Epithelial cell of proximal tubule (primary cell): ENCODE results near the gene MCRIP2. TPM values are rescaled to one million over a fixed set of nuclear protein-coding genes. Genes with fewer than 3 reads are reported as not detected.

Experiments used
- DNase-seq: peaks from one replicate; pipeline ENCODE4 v3.0.0-alpha.2; 2011; ENCODE audit warnings: low read depth
- H3K4me3 ChIP-seq: 2 replicates; pipeline ENCODE4 v1.5.1; 2011; ENCODE audit warnings: low read depth, mild to moderate bottlenecking, low read length
- total RNA-seq: library from RNA; depleted of rRNA; stranded (reverse); fragments of >200 nt; gene quantifications from 2 replicates; pipeline ENCODE4 v1.2.3, GENCODE V29; 2015
- TF ChIP-seq, protein P1 (sequence below): conservative IDR thresholded peaks from 2 replicates; pipeline ENCODE4 v1.5.1; 2012; ENCODE audit warnings: low read depth, mild to moderate bottlenecking, low read length

The MCRIP2 gene
- total RNA-seq, 1 donor from 2014 or later: 70.3 TPM

DNA sequence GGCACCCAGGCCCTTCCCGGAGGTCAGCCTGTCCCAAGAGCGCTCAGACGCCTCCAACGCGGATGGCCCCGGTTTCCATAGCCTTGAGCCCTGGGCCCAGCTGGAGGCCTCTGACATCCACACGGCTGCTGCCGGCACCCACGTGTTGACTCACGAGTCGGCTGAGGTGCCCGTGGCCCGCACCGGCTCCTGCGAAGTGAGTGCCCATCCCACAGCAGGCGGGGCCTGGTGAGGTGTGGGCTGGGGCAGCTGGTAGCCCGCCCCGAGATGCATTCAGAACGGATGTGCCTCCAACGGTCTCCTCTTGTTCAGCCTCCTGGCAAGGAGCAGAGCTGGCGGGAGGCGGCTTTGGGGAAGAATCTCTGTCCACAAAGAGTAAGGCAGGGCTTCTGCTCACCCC, 10.2 kb downstream of the MCRIP2 start:
- no peak for DNase-seq

DNA sequence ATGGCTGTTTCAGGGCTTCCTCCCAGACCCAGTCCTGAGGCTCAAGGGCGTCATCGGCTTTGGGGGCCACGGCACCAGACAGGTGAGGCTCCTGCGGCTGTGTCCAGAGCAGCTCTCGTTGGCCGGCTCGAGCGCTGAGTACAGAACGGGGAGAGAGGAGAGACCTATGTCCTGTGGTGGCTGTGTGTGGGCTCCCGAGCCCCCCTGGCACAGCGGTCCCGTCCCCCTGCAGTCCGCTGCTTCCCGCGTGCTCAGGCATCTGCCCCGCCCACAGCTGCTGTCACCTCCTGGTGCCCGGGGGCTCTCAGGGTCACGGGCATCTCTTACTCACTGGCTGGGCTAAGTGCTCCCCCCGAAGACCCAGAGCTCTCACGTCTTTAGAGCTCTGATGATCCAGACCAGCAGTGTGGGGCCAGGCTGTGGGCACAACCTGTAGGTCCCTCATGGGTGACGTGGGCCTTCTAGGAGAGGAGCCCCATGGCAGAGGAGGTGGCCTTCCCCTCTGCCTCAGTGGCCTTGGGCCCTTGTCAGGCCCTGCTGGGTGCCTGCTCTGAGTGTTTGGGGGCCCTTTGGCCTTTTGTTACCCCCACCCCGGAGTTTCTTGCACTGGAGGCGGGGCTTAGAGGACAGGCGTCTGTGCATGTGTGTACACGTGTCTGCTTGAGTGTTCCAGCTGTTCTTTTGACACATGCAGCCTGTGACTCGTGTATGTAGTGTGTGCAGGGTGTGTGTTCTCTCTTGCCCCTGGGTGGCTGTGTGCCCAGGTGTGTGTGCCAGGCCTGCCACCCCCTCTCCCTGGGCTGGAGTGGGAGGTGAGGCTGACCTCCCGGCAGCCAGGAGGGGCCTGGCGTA, 11.1 kb downstream of the MCRIP2 start:
- no peak overlapping the region for H3K4me3 ChIP-seq
- TF ChIP-seq, protein P1, sequence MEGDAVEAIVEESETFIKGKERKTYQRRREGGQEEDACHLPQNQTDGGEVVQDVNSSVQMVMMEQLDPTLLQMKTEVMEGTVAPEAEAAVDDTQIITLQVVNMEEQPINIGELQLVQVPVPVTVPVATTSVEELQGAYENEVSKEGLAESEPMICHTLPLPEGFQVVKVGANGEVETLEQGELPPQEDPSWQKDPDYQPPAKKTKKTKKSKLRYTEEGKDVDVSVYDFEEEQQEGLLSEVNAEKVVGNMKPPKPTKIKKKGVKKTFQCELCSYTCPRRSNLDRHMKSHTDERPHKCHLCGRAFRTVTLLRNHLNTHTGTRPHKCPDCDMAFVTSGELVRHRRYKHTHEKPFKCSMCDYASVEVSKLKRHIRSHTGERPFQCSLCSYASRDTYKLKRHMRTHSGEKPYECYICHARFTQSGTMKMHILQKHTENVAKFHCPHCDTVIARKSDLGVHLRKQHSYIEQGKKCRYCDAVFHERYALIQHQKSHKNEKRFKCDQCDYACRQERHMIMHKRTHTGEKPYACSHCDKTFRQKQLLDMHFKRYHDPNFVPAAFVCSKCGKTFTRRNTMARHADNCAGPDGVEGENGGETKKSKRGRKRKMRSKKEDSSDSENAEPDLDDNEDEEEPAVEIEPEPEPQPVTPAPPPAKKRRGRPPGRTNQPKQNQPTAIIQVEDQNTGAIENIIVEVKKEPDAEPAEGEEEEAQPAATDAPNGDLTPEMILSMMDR: no peak
- no peak for DNase-seq

More for the DNA sequence above, 10.2 kb downstream of the MCRIP2 start:
- TF ChIP-seq, protein P1: no peak
- no peak overlapping the region for H3K4me3 ChIP-seq

DNA sequence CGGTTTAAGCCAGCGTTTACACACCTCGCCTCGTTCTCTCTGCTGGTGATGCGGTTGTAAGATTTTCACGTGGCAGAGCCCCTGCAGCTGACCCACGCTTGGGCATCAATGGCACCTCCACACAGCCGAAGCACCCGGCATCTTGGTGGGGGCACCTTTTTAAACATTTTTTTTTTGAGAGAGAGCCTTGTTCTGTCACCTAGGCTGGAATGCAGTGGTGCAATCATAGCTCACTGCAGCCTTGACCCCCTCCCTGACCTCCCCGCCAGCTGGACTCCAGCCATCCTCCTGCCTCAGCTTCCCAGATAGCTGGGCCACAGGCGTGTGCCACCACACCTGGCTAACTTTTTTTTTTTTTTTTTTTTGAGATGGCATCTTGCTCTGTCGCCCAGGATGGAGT, 12.4 kb downstream of the MCRIP2 start:
- TF ChIP-seq, protein P1: no peak
- no peak overlapping the region for H3K4me3 ChIP-seq
- no peak for DNase-seq

DNA sequence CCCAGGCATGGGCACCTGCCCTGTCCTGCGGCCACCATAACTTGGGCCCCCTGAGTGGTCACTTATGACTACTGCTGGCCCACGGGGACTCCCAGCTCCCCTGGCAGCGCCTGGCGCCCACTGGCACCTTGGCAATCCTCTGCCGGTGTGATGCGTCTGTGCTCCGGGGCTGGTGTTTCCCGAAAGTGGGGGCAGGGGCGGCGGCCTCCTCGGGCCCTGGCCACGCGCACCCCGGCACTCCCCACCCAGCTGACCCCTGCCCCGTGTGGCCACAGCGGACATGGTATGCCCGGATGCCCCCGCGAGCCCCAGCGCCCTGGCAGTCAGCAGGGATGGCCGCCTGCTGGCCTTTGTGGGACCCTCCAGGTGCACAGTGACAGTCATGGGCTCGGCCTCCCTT, 15.9 kb downstream of the MCRIP2 start:
- TF ChIP-seq, protein P1: no peak
- no peak for DNase-seq

DNA sequence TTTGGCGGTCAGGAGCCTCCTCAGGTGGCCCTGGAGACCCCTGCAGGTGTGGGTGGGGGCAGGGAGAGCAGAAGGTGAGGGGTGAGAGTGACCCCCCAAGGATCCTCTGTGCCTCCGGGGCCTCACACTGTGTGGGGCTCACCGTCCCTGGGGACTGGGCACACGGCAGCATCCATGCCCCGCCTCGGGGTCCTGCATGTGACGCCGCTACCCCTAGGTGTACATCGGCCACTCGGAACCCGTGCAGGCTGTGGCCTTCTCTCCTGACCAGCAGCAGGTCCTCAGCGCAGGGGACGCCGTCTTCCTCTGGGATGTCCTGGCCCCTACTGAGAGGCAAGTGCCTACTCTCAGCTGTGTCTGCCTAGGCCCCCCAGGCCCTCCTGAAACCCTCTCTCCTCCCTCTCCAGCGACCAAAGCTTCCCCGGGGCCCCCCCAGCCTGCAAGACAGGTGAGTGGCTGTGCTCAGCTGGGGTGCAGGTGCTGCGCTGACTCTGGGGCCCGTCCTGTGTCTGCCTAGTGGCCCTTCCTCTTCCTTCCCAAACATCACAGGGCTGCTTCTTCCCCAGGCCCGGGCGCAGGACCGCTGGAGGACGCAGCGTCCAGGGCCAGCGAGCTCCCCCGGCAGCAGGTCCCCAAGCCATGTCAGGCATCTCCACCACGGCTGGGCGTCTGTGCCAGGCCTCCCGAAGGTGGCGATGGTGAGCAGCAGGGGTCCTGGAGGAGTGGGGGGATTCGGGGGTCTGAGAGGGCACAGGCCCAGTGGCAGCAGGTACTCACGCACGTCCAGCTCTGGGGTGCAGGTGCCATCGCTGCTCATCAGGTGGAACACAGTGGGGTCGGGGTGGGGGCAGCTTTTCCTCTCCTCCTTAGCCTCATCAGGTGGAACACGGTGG, 17.3 kb downstream of the MCRIP2 start:
- no peak for DNase-seq
- no peak overlapping the region for H3K4me3 ChIP-seq
- TF ChIP-seq, protein P1: peak; percentile 20

More for the DNA sequence above, 15.9 kb downstream of the MCRIP2 start:
- no peak overlapping the region for H3K4me3 ChIP-seq

DNA sequence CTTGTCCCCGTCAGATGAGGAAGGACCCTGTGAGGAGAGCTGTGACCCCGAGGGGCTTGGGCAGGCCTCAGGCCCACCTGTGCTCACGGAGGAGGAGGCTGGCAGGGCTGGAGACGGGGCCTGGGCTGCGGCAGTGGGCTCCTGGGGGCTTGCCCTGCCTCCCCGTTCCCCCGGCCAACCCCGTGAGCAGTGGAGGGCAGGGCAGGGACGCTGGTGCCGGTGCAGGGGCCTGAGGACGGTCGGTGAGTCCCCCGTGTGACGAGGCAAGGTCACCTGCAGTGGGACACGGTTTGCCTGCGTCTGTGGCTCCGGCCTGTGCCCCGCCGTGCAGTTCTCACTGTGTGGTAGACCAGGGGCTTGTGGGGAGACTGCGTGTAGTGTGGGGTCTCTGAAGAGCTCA, 18.0 kb downstream of the MCRIP2 start:
- H3K4me3 ChIP-seq: no peak overlapping the region
- TF ChIP-seq, protein P1: no peak

More for the DNA sequence above, 18.0 kb downstream of the MCRIP2 start:
- no peak for DNase-seq
